NCI-H2081 (cell line): Measurements from ENCODE around the gene RBPMS2.

Experiments used
- DNase-seq, 2 experiments: peaks; one replicate each; lab custom pipeline; 2025; lab: John Stamatoyannopoulos, UW

RBPMS2 gene

DNA sequence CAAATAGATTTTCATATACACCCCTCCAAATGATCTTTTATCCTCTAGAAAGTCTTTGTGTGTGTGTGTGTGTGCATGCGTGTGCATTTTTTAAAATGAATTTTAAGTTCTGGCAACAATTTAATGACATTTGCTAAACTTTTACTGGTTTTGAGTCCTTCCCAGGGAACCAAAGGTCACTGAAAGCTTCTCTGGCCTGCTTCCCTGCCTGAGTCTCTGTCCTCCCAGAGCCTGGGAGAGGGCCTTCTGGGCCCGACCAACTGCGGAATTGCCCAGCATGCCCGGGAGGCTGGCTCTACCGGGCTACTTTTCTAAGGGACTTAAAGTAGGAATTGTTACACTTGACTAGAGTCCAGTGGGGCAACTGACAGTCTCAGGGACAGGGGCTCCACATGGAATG lies 7.4 kb upstream of the RBPMS2 start:
- DNase-seq: no peak

DNA sequence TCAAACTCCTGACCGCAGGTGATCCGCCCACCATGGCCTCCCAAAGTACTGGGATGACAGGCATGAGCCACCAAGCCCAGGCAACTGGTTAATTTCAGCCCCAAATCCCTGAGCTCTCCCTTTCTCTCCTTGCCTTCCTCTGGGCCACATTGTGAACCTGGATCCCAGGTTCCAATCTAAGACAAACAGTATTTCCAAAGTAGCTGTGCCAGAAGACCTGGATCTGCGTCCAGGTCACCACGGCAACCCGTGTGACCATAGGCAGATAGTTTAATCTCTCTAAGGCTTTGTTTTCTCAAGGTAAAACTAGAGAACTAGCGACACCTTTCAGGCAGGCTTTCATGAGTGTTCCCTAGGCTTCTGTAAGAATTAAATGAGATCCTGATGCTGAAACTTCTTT lies 5.9 kb upstream of the RBPMS2 start:
- DNase-seq: no peak

DNA sequence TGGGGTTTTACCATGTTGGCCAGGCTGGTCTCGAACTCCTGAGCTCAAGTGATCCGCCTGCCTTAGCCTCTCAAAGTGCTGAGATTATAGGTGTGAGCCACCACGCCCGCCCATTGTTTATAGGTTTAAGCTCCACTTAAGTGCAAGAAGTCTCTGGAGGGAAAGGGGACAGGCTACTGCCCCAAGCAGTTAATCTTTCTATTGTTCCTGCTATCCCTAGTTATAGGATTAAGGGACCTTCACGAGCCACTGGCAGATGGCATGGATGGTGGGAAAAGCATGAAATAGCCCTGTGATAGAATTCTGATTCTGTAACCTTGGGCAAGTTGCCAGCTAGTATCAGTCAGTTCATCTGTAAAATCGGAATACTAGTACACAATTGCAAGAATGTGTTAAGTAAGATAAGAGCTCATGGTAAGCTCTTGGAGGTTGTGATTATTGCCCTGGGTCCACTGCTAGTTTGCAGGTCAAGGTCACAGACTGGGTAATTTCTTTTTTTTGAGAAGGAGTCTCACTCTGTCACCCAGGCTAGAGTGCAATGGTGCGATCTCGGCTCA lies 5.3 kb upstream of the RBPMS2 start:
- DNase-seq: no peak

- DNase-seq: no peak
Measured at GRCh38 chr15:64779630-64780029, 4.2 kb upstream of the RBPMS2 start.

DNA sequence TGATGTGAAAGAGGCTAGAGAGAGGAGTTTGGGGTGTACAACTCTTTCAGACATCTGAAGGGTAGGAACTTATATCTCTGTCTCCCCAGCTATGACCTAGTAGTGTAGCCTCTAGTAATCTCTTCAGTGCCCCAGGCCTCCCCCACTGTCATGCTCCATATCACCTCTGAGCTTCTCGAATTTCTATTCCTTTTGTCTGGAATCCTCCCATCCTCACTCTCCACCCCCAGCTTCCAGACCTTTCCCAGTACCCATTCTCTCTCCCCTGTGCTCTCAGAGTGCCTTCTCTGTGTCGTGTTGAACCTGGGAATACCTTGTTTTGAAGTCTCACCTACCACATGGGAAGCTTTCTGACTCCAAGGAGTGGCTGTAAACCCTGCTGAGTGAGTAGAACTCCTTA lies 3.6 kb upstream of the RBPMS2 start:
- DNase-seq: no peak

- DNase-seq: no peak
Measured at GRCh38 chr15:64776402-64776786, 1.0 kb upstream of the RBPMS2 start.

DNA sequence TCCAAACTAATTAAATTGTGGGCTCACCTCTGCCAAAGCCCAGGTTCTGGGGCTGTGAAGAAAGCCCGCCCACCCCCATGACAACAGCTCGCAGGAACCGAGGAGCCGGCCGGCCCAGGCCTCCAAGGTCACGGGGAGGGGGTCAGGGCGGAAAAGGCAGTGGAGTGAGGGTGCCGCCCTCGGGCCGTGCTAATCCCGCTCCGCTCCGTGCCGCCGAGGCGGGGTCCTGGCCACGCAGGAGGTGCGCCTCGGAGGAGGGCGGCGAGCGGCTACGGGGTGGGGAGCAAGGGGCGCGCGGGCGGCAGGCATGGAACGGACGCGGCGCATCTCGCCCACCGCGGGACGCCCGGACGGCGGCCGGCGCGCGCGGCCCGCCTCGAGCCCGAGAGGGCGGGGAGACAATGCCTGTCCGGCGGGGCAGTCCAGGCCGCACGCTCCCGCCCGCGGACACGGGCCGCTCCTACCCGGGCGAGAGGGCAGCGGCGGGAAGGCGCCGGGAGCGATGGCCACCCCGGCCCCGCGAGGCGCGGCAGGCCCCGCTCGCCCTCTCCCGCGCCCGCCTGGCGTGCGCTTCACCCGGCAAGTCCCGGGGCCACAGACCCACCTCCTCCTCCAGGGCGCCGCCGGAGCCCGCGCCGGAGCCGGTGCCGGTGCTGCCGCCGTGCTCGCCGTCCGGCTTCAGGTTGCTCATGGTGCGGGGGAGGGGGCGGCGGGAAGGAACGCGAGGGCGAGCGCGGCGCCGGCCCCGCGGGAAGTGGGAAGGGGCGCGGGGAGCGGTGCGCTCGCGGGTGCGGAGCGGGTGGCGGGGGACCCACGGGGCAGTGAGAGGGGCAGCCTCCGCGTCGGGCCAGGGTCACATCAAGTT lies 528 bp downstream of the RBPMS2 start:
- DNase-seq: no peak

DNA sequence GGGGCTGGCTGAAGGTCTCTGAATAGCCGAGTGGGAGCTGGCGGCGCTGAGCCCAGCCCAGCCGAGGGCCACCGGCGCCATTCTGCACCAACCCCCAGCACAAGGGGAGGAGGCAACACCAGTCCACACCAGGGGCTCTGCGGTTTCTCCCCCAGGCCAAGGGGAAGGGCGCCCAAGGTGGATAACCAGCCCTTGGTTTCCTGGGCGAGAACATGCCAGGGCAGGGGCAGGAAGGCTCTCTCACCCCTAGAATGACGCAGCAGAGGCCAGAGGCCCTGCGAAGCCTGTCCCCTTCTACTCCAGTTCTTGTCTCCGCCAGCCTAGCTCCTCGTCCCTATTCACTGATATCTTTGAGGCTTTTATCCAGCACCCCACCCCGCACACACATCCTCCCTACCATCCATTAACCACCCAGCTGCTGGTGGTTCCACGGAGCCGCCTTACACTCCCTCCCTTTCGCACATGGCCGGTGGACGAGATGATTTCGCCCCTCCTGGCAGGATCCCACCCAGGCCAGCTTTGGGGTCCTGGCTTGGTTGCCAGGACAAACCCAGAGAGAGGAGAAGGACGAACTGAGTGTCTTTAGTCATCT lies 1.3 kb downstream of the RBPMS2 start:
- no peak for DNase-seq

GRCh38 chr15:64773606-64774005 lies 1.8 kb downstream of the RBPMS2 start:
- no peak for DNase-seq

DNA sequence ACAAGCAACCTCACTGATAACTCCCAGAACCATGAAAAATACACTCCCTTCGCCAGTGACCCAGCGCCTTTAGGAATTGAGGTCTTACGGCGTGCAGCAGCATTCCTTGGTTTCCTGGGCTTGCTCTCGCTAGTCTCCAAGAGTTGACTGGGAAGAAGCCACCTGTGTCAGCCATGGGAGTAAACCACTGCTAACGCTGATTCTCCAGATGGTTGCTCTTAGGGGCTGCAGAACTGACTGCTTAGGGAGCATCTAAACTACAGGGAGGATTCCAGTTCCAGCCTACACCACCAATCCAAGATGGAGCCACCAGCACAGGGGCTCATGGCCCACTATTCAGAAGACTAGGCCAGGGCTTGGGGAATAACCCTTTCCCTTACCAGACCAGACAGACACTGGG lies 2.4 kb downstream of the RBPMS2 start:
- no peak for DNase-seq

GRCh38 chr15:64772488-64772887 lies 2.9 kb downstream of the RBPMS2 start:
- no peak for DNase-seq

- DNase-seq: no peak
Measured at GRCh38 chr15:64770626-64771025, 4.8 kb downstream of the RBPMS2 start.

DNA sequence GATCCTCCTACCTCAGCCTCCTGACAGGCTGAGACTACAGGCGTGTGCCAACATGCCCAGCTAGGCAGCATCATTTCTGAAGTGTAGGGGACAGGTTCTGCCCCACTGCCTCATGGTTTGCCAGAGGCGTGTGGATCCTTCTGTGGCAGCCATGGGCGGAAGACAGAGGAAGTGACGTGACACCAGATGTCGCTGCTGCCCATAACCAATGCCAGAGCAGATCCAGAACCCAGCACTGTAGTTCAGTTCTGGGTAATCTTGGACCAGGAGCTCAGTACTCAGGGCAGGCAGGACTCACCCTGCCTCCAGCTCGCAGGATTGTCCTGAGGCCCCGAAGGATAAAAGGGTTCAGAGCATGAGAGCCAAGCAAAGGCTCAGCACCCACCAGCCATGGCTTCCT lies 8.2 kb downstream of the RBPMS2 start:
- DNase-seq: no peak

GRCh38 chr15:64766058-64766457 lies 9.3 kb downstream of the RBPMS2 start:
- no peak for DNase-seq

DNA sequence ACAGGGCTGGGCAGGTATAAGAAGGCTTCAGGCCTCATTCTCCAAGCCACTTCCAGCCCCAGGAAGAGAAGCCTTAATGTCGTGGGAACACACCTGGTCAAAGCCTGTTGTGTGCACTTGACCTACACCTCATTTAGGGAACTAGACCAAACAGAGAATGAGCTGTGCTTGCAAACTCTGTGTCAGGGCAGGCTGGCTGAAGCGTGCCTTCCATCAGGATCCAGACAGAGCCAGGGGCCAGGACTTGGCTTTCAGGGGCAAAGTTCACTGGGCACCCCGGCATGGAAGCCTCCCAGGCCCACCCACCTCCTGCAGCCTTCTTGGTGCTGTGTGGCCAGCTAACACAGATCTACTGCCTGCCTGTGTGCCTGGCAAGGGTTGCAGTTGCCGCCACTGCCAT lies 11.5 kb downstream of the RBPMS2 start:
- DNase-seq: no peak

- no peak for DNase-seq
Measured at GRCh38 chr15:64763462-64763861, 11.9 kb downstream of the RBPMS2 start.

DNA sequence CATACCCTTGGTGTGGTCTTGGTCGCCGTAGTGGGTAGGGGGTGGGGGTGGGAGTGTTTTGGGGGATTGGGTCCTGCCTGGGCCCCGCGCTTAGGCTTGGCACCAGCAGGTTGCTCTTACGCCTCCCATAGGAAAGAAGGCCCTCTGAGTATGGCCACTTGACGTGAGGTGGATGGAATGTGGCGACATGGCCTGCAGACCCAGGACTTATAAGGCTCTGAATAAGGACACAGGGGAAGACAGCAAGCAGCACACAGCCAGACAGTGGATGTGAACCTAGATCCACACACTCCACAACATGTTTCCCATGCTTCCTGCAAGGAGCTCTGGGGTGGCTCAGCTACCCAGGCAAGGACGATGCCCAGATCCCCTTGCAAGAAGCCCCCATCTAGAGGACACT lies 12.4 kb downstream of the RBPMS2 start:
- DNase-seq: no peak

- DNase-seq: no peak
Measured at GRCh38 chr15:64762546-64762945, 12.8 kb downstream of the RBPMS2 start.

DNA sequence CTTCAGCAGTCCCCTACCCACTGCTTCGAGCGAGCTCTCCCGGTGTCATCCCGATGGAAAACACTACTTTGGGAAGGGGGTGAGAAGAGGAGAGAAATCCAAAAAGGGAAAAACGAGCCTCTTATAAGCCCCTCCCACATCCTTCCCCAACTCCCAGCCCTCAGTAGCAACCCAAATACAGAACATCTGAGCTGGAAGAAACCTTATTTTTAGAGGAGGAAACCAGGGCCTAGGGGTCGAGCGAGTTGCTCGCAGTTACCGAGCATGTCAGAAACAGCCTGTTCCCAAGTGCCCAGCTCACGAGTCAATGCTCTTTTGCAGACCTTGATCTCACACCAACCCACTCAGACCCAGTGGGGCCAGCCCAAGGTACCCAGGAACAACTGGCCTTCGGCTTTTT lies 14.2 kb downstream of the RBPMS2 start:
- DNase-seq: no peak

- no peak for DNase-seq
Measured at GRCh38 chr15:64760056-64760455, 15.3 kb downstream of the RBPMS2 start.

- no peak for DNase-seq
Measured at GRCh38 chr15:64755427-64755940, 19.9 kb downstream of the RBPMS2 start.

DNA sequence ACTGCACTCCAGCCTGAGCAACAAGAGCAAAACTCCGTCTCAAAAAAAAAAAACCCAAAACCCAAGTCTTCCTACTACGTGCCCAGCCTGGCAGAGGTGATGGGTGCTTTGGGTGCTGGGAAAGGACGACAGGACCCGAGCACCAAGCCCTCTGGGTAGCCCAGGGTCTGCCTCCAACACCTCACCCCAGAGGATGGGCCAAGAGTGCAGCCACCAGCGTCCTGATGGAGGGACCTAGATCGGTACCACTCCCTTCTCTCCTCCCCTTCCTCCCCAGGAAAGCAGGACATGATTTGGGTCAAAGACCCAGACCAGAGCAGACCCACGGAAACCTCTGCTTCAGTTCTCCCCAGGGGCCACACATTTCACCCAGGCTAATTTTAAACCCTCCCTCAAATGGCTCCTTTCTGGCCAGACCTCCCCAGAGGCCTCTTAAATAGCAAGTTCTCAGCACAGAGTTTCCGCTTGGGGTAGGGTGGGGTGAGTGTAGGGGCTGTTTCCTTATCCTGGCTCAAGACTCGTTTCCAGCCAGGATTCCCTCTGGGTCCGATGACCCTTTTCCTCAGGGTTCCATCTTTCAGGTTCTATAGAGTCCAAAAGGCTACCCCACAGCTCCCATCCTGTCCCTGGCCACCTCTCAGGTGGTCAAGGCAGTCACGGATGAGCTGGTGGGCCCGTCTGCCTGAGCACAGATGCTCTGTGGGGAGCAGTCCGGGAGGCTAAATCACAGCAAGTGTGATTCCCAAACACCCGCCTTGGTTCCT lies 20.5 kb downstream of the RBPMS2 start:
- DNase-seq: no peak
